ENCODE measurements around the gene OR56B1.

OR56B1 gene

GRCh38 chr11:5727691-5728090 lies 8.6 kb upstream of the OR56B1 start:
- no peak for DNase-seq (ENCODE audit: low read depth)

DNA sequence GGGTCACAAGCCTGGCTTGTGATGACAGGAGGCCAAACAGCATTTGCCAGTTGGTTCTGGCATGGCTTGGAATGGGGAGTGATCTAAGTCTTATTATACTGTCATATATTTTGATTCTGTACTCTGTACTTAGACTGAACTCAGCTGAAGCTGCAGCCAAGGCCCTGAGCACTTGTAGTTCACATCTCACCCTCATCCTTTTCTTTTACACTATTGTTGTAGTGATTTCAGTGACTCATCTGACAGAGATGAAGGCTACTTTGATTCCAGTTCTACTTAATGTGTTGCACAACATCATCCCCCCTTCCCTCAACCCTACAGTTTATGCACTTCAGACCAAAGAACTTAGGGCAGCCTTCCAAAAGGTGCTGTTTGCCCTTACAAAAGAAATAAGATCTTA lies 843 bp downstream of the OR56B1 start:
- no peak for DNase-seq (ENCODE audit: low read depth)

DNA sequence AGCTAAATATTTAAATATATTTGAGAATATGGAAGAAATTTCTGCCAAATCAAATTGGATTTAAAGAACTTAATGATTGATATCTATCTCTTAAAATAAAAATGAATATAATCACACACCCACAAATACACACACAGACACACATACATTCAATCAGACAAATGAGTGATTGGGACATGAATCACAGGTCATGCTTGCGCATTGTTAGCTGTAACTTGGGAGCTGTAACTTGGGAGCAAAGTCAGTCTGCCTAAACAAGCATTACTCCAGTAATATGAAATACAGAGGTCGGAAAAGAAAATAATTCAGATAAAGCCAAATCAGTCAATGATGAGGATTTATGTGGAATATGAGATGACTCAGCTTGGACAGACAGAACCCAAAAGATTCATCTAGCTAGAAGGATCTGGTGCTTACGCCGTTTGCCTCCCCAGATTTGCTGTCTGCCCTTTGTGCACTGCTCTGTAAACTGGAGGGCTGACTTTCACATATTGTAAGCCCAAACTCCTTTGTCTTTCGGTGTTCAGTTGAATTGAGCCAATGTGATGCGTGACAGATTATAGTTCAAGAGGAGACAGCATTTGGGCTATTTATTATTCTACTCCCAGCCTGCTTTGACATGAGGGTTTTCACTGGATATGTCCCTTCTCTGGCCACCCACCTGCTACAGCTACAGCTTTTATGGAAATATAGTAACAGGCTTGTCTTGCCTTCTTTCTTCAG lies 1.6 kb downstream of the OR56B1 start:
- DNase-seq (ENCODE audit: low read depth), result no peak

- DNase-seq (ENCODE audit: low read depth), result no peak
These were observed 2.2 kb downstream of the OR56B1 start for GRCh38 chr11:5738431-5738830.

- no peak for DNase-seq (ENCODE audit: low read depth)
These were observed 10.4 kb downstream of the OR56B1 start for GRCh38 chr11:5746614-5747013.

- DNase-seq (ENCODE audit: low read depth), result no peak
These were observed 13.6 kb downstream of the OR56B1 start for GRCh38 chr11:5749836-5750235.

GRCh38 chr11:5753943-5754342 lies 17.7 kb downstream of the OR56B1 start, which contains the start of gene OR52N4:
TSS of gene OR52N4 (plus strand) at chr11:5754243. CDS start at chr11:5754741, 498 bp downstream.
- no peak for DNase-seq (ENCODE audit: low read depth)

- no peak for DNase-seq (ENCODE audit: low read depth)
These were observed 30.8 kb downstream of the OR56B1 start for GRCh38 chr11:5767056-5767455.

- no peak for DNase-seq (ENCODE audit: low read depth)
These were observed 47.0 kb downstream of the OR56B1 start, which contains the start of gene OR52N5 for GRCh38 chr11:5783255-5783654. TSS of gene OR52N5 (minus strand) at chr11:5783355. CDS start at chr11:5778634, 4,721 bp downstream.
